HepG2 (cell line): ENCODE data around the gene KMT2B. TPM values are rescaled to one million over a fixed set of nuclear protein-coding genes. Genes with fewer than 3 reads are reported as not detected.
A peak's percentile ranks its signal among the peaks of the same experiment; 100 is the strongest.

Source experiments
- AGO2 ChIP-seq: fragments of 200-400 bp; formaldehyde crosslinking; optimal IDR thresholded peaks from 2 replicates; pipeline ENCODE3; 2017; ENCODE audit warnings: mild to moderate bottlenecking, low read depth, low read length, moderate library complexity
- HOXA3 ChIP-seq: sonication (generic); formaldehyde crosslinking; IDR thresholded peaks from 2 replicates; pipeline ENCODE4 v1.5.0; 2020; ENCODE audit warnings: missing genetic modification reagents
- KDM3A ChIP-seq: IDR thresholded peaks from 2 replicates; pipeline ENCODE4 v1.6.1; 2018; ENCODE audit warnings: low read depth, missing compliant biosample characterization
- PAXIP1 ChIP-seq: sonication (generic); formaldehyde crosslinking; conservative IDR thresholded peaks from 2 replicates; pipeline ENCODE4 v1.4.0; 2020; ENCODE audit warnings: mild to moderate bottlenecking, missing genetic modification reagents, moderate library complexity
- STAG1 ChIP-seq: sonication (generic); formaldehyde crosslinking; IDR thresholded peaks from 2 replicates; pipeline ENCODE4 v1.4.0; 2020; ENCODE audit warnings: missing genetic modification reagents
- ZBTB49 ChIP-seq: sonication (generic); formaldehyde crosslinking; IDR thresholded peaks from 2 replicates; pipeline ENCODE4 v1.4.0; 2020; ENCODE audit warnings: missing genetic modification reagents, borderline replicate concordance
- ZNF124 ChIP-seq: sonication (generic); formaldehyde crosslinking; IDR thresholded peaks from 2 replicates; pipeline ENCODE4 v1.4.0; 2020; ENCODE audit warnings: missing genetic modification reagents
- ZNF263 ChIP-seq: sonication (generic); formaldehyde crosslinking; IDR thresholded peaks from 2 replicates; pipeline ENCODE4 v1.4.0; 2020; ENCODE audit warnings: missing genetic modification reagents
- ZNF687 ChIP-seq: sonication (generic); formaldehyde crosslinking; IDR thresholded peaks from 2 replicates; pipeline ENCODE4 v1.5.1; 2020; ENCODE audit warnings: mild to moderate bottlenecking, missing genetic modification reagents, moderate library complexity
- polyA plus RNA-seq, 8 experiments: library from polyadenylated mRNA; depleted of rRNA in 3 of 8; stranded (reverse) in 7 of 8; unstranded in 1 of 8; fragments of >200 nt; fragmentation: Illumina TruSeq in 4 of 8; extraction: Trizol in 4 of 8; gene quantifications; 2 replicates each; pipeline versions ENCODE4 v1.2.1 to v1.2.3, GENCODE V29; 2011 to 2016; ENCODE audit warnings: low read depth in 4 of 8, missing spikeins in 1 of 8, mixed read lengths in 1 of 8; ENCODE audit not compliant: insufficient read depth in 1 of 8
- total RNA-seq, 5 experiments: library from RNA; depleted of rRNA; stranded (reverse); fragments of >200 nt; fragmentation: Illumina TruSeq; extraction: Trizol; gene quantifications; 2 replicates each; pipeline ENCODE4 v1.2.3, GENCODE V29; 2016; ENCODE audit warnings: low read depth in 1 of 5

KMT2B gene
- total and polyA plus RNA-seq, 2 of the 13 experiments (the other 11 are each of a cell fraction or from before 2014, with no cell fraction given), result 6.2 to 16.9 TPM

GRCh38 chr19:35783469-35784434 is 65.9 kb downstream of the KMT2B start (continued):
- TF ChIP-seq PAXIP1 (CRISPR knock-in tag) (peak; percentile 38; the same call in 1 of the 2 replicates), HOXA3 (peak; percentile 13; the same call in 1 of the 2 replicates), ZNF687 (CRISPR knock-in tag) (peak; percentile 49), ZNF124 (CRISPR knock-in tag) (no peak), ZBTB49 (CRISPR knock-in tag) (no peak), AGO2 (no peak), ZNF263 (CRISPR knock-in tag) (peak; percentile 92), STAG1 (CRISPR knock-in tag) (peak; percentile 56), KDM3A (CRISPR knock-in tag) (no peak)
- TF ChIP-seq, all 625 proteins: peak for 37
